LoVo (cell line): ENCODE results near the gene FGF2.
"Not testable (repeated sequence)": the region's sequence is repeated elsewhere in the genome, so short reads cannot be mapped to it uniquely, and the experiment has no call there.

Experiments
- DNase-seq: peaks from one replicate; pipeline ENCODE4 v3.0.0-alpha.2; 2016; ENCODE audit warnings: low spot score

FGF2 gene

DNA sequence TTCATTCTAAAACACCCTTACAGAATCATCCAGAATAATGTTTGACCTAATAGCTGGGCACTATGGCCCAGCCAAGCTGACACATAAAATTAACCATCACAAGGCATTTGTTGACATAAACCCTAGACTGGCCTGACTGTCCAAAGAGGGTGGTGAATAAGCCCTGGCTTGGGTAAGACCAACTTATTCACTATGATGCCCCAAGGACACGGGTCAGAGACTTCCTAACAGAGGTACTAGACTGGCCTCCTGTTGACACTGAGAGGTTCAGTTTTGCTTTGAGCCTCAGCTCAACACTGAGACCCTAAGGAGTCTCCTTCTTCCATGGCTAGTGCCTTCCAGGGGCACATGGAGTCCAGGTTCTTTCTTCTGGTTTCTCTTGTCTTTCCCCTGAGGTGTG, 21.3 kb downstream of the FGF2 start:
- no peak for DNase-seq

DNA sequence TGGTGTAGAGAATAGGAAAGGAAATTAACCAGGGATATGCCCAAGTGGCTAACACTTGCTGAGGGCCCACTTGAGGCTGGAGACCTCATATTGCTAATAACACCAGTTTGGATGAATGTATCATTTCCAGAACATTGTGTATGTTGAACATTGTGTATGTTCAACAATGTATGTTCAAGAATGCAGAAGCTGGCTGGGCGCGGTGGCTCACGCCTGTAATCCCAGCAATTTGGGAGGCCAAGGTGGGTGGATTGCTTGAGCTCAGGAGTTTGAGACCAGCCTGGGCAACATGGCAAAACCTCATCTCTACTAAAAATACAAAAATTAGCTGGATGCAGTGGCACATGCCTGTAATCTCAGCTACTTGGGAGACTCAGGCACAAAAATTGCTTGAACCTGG, 23.2 kb downstream of the FGF2 start:
- DNase-seq: not testable (repeated sequence)

DNA sequence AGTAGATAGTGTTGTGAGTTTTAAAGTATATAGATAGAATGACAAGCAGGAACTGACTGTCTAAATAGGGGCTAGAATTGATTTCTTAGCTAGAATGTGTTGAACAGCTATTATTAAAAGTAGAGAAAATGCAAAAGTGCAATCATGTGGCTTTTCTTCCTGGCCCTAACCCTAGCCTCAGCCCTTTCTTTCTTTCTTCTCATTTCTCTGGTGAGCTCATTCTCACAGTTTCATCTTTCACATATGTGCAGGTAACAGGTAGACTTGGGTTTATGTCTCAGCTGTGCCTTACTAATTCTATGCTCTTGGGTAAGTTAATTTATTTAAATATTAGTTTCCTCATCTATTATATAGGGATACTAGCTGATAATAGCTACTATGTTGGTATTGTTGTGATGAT, 24.9 kb downstream of the FGF2 start:
- DNase-seq: no peak

DNA sequence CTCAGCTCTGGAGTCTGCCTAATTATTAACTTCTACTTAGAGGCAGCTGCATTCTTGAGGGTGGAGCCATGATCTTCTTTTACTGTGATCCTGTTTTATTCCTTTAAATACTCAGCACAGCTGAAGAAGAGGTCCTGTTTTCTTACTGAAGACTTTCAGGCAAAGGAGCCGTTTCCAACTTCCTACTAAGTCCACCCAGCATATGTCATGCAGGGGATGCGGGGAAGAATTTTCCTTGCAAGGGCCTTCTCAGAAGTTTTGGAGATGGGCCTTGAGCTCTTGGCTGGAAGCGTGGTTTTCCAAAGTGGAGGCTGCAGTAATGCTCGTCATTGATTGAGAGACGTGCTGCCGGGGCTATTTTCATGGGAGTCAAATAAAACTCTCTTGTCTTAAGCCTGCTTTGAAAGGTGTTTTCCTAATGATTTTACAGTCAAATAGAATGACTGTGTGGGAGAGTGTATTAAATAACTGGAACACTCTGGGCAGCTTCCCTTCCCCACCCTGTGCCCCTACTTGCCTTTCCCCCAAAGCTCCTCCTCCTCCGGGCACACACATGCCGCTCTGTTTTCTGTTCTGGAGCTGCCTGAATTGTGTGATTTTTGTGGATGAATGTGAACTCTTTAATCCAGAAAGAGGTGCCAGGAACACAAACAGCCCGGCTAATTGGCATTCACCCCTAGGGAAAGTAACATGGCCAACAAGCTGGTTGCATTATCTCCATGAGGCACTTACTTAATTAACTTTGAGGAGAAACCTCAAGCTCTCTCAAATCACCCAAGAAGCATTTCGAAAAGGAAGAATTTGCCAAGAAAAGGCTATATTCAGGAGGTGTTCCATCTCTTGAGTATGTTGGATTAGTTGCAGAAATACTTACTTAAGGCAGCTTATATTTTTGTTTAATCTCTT, 28.1 kb downstream of the FGF2 start:
- DNase-seq: no peak

DNA sequence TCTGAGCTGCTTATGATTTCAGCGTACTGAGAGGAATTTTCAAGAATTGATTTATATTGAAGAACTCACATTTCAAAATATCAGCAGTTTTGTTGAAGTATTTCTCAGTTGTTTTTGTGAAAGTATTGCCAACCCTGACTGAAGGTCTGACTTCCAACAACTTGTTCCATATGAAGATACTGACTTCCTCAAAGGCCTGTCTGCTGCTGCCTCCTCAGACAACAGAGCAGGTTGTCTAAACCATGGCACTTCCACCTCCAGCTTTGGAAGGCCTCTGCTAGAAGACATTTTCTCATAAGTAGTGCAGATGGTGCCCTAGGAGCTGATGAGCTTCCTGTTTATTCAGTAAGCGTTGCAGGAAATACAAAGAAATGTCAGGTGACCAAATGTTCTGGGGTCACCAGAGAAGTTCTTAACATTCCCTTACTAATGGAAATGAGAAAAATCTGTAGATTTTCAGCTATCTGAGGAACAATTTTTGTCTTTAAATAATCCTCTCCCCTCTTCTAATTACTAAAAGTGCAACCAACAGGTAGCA, 28.8 kb downstream of the FGF2 start:
- no peak for DNase-seq

DNA sequence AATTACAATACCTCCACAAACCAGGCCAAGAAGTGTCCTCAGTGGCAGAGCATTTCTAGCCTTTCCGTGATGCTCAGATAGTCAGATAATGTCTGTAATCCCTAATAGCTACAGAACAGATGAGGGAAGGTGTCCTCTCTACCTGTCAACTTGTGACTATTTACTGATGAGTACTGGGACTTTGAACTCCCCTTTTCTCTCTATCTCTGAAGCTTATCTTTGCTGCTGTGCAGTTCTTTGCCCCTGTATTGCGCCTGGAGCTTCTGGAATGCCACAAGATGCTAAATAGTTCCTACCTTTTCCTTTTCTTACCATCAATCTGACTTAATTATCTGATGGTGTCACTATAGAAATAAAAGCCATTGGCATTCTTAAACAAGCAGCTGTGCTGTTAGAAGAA, 30.5 kb downstream of the FGF2 start:
- no peak for DNase-seq

DNA sequence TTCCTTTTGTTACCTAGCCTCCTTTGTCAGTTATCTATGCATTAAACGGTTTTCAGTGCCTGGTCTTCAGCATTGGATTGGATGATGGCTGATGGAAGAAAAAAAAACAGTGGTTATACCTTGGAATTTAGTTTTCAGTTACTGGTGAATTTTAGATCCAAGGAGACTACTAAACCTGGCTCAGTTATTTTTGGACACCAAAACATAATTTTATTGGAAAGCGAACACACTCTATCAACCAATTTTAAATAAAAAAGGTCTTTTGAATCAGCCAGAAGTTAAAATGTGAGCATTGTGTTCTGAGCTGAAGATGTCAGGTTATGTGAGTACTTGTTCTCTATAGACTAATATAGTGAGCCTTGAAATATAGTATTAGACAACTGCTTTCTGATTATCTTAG, 32.1 kb downstream of the FGF2 start:
- no peak for DNase-seq

DNA sequence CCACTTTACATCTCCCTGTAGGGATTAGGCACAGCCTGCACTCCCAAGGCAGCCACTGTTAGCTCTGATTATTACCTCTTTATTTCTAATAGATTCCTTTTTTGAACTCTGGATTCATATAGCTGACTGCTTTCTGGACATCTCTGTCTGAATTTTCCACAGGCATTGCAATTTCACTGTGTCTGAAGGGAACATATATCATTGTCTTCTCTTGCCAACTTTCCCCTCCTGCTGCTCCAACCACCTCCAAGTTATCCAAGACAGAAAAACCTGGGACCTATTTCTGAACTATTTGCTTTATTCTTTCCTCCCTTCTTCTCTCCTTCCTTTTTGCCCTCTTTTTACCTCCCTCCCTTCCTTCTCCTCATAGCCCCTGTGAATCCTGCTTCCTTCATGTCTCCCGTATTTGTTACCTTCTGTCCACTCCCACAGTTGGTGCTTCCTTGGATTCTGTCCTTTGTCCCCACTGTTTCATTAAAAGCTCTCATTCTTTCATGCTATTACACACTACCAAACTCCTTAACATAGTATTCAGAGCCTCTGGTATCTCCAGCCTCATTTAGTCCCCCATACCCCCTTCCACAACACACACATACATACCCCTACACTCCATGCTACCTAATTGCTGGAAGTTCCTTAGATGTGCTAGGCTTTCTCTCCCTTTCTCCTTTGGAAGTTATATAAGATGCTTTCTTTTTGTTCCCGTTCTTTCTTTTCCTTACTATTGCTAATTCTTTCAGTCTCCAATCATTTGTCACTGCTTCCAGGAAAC, 34.7 kb downstream of the FGF2 start:
- no peak for DNase-seq

DNA sequence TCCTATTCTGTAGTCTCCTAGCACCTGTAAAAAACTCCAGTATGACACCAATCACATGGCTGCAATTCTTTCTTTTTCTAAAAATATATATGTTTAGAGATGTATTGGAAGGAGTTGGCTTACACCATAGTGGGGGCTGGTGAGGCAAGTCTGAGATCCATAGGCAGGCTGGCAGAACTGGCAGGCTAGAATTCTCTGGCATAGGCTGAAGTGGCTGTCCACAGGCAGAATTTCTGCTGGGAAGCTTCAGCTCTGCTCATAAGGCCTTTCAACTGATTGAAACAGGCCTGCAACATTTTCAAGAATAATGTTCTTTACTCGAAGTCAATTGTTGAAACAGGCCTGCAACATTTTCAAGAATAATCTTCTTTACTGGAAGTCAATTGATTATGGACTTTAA, 37.0 kb downstream of the FGF2 start:
- DNase-seq: no peak

DNA sequence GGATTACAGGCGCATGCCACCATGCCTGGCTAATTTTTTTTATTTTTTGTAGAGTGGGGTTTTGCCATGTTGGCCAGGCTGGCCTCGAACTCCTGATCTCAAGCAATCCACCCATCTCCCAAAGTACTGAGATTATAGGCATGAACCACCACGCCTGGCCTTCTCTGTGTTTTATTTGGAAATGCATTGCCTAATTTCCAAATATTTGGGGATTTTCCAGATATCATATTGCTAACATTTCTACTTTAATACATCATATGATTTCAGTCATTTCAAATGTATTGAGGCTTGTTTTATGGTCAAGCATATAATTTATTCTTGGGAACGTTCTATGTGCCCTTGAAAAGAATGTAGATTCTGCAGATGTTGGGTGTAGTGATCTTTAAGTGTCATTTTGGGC, 38.8 kb downstream of the FGF2 start:
- no peak for DNase-seq

DNA sequence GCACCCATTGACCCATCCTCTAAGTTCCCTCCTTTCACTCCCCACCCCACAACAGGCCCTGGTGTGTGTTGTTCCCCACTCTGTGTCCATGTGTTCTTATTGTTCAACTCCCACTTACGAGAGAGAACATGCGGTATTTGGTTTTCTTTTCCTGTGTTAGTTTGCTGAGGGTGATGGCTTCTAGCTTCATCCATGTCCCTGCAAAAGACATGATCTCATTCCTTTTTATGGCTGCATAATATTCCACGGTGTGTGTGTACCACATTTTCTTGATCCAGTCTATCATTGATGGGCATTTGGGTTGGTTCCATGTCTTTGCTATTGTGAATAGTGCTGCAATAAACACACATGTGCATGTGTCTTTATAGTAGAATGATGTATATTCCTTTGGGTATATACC, 41.6 kb downstream of the FGF2 start:
- not testable (repeated sequence) for DNase-seq

DNA sequence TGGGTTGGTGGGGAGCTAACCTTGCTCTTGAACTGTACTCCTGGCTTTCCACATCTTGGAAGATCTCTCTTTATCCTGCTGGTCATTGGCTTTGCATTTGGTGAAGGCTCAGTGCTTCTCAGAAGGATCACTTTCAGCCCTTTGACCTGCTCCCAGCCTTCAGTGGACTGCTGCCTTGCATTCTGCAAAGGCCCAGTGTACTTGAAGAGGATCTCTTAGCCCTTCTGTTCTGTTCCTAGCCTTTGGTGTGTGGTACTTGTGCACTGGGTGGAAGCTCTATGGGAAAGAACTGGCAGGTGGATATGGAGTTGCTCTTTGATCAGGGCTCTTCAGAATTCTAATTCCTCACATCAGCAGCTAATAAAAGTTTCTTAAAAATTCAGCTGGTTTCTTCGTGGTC, 46.5 kb downstream of the FGF2 start:
- DNase-seq: no peak

DNA sequence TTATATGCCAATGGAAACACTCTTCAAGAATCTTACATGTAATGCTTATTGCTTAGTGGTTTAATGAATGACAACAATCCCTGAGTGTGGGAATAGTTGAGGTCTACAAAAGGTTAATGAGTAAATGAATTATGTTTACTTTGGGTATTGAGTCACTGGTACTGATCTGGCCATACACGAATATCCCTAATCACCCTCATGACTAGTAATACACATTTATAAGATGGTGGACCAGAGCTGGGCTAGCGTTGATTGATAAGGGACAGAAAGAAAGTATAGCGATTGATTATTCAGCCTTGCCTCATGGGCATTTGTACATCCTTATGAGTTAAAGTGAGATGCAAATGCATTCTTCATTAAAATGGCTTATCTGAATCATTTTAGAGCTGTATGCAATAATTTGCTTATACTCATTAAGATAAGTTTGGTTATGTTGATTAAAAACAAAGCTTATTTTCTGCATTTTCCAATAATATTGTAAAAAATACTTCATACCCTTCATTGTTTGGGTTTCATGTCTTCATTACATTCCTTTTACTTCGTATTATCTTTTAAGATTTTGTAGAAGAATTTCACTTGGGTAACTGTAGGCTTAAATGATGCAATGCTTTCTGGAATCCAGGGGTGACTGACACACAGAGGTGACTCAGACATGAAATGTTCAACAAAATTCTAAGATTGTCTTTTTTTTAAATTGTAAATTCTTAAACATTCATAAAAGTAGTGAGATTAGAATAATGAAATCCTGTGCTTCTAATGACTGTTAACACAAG, 47.4 kb downstream of the FGF2 start:
- DNase-seq: peak; percentile 76

DNA sequence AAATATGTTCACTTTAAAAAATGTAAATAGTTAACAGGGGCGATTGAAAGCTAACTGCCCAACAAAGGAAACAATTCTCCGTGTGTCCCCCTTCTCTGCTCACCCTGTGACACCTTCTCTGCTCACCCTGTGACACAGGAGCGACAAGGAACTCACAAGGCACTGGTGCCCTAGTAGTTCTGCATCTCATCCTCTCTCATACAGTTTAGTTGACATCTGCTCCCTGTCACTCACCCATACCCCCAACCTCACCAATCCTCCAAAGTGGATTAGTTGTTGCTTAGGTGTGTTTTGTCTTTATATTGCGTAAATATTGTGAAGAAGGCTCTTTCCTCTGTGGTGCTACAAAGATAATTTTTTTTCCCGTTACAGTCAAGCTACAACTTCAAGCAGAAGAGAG, 49.3 kb downstream of the FGF2 start:
- DNase-seq: no peak

DNA sequence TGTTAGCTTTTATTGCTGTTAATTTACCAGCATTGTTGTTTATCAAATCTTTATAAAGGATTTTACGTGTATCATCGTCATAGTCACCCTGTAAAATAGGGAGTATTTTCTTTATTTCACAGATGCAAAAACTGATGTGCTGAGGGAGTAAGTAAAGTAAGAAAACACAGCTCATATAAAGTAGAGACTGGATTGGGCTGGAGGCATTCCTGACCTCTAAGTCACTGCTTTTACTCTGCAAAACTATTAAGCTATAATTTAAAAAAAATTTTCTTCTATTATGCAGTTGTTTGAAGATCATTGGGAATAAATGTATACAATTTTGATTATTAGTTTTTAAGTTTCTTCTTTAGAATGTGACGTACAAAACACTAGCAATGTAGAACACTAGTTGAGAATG, 49.8 kb downstream of the FGF2 start:
- no peak for DNase-seq

DNA sequence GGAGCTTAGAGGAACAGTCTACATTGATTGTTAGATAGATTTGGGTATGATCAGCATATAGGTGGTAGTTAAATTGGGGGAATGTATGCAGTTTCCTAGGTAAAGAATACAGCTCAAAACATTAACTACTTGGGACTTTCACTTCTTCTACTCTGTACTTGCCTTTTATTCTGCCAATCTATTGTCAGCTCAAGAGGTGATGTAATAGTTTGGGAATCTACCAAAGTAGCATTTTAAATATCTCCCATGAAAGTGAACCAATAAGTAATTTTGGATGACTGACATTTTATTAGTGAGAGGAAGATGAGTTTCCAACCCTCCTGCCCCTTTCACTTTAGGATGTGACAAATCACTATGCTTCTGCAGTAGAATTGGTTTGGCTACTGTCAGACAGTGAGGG, 52.4 kb downstream of the FGF2 start:
- DNase-seq: no peak

DNA sequence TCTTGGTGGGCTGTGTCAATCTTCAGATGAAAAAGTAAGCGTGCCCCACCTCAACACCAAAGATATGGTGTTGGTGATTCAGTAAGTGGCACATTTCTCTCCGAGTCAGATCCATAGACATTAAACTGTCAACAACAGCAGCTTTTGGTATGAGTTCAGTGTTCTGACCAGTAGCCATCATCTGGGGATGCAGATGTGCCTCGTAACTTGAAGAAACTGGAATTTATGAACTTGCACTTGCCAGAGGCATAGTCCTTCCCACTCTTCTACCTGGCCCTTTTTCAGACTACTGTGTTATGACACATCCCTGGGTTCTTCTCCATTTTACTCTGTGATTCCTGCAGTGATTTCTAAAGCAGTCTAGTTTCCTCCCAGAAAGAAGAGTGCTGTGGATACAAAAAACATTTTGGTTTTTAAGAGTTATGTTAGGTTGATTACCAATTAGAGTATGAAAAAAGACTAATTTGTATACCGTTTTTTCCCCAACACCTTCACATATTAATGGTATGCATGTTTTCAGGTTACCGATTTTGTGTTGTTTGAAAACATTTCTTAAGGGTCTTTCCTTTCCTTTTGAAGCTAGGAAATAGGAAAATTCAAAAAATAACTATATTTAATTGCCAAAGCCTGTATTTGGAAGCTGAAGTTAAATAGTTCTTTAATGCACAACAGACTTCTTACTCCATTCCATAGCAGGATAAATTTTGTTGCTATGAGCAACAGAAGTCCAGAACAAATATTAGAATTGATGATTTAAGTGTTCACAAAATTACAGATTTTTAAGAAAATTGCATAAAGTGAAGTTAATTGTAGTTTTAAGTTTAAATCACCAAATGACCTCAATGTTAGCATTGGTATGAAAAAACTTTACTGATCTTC, 56.5 kb downstream of the FGF2 start:
- no peak for DNase-seq

DNA sequence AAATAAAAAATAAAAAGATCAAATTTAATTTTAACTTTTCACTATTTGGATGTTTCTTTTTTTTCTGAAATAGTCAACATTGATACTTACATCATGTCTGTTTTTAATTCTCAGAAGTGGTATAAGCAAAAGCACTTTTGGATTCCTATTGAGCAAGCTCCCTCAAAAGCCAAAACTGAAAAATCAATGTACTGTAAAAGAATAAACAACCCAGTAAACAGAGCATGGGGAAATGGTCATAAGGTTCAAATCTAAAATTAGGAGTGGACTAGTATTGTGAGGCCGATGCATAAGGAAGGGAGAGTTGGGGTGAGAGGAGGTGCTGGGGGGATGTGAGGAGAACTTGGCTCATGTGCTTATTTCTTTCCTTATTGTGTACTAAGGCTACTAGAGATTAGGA, 57.9 kb downstream of the FGF2 start:
- DNase-seq: no peak

DNA sequence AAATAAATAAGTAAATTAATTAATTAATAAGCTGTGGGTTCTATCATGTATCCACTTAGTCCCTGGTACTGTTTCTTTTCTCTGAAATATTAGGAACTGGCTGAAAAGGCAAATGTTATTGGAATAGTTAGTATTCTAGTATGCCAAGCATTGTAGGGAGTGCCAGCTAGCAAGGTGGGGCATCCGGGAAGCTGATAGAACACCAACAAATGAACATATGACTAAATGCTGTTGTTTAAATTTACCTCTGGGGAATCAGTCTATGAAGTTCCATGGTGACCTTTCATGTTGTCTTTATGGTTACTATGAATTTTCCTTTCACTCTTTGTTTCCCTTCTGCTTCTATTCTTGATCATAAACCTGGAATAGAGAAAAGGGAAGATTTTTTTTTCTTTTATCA, 63.1 kb downstream of the FGF2 start:
- peak; percentile 76 for DNase-seq

DNA sequence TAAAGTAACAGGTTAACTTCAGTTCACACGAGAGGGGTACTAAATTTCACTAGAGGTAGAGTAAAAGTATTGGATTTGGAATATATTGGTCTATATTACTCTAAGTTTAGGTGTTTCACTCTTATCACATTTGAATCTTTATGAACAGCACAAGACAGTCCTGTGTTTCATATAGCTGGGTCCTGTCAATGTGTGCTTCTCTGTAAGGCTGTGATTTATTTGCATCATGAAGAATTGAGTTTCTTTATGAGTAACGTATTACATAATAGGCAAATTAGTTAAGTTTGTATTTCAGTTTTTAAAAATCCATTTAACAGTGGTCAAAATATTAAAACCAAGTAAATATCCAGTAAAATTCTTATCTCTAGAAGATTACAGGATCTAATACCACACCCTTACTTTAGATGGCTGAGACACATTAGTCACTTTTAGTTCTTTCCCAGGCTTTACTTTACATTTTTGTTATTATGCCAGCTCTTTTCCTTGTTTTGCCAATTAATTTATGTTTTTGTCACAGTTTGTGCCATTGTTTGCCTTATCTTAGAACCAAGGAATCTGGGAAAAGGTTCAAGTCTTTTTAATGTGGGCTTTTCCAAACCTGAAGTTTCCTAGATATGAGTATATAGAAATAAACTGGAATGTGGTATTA, 63.6 kb downstream of the FGF2 start:
- peak; percentile 57 for DNase-seq

DNA sequence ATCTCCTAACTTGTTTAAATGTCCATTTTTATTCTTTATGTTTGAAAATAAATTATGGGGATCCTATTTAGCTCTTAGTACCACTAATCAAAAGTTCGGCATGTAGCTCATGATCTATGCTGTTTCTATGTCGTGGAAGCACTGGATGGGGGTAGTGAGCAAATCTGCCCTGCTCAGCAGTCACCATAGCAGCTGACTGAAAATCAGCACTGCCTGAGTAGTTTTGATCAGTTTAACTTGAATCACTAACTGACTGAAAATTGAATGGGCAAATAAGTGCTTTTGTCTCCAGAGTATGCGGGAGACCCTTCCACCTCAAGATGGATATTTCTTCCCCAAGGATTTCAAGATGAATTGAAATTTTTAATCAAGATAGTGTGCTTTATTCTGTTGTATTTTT, 68.2 kb downstream of the FGF2 start:
- DNase-seq: no peak
